Measurements from ENCODE around the gene SEC23IP.
A peak's percentile ranks its signal among the peaks of the same experiment; 100 is the strongest.
"Not testable (repeated sequence)": the region's sequence is repeated elsewhere in the genome, so short reads cannot be mapped to it uniquely, and the experiment has no call there.

Gene SEC23IP

DNA sequence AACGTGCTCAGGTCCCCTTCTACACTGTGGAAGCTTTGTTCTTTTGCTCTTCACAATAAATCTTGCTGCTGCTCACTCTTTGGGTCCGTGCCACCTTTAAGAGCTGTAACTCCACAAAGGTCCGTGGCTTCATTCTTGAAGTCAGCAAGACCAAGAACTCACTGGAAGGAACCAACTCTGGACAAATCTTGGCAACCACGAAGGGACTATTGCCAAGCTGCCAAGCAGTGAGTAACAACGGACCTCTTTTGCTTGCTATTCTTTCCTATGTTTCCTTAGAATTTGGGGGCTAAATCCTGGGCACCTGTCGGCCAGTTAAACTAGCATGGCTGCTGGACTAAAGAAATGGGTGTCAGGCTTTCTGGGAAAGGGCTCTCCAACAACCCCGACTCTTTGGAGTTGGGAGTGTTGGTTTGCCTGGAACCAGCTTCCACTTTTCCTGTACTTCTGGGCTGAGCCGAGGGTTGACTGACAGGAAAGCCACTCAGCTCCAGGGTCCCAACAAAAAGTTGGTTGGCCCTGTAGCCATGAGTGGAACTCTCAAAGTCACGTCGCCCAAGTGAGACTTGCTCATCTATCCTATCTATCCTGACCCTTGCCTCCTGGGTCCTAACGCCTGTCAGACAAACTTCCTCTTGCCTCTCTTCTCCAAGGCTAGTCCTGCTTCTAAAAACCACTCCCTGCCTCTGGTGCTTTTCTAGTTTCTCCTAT lies 8.5 kb upstream of the SEC23IP start:
- not testable (repeated sequence) for DNase-seq (ENCODE audit: low read depth)

DNA sequence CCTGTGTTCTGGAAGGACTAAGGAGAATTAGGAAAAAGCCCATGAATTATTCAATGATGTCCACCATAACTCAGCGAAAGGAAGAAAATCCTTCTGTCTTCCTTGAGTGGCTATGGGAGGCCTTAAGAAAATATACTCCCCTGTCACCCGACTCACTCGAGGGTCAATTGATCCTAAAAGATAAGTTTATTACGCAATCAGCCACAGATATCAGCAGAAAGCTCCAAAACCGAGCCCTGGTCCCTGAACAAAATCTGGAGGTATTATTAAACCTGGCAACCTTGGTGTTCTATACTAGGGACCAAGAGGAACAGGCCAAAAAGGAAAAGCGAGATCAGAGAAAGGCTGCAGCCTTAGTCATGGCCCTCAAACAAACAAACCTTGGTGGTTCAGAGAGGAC lies 6.5 kb upstream of the SEC23IP start:
- DNase-seq (ENCODE audit: low read depth) = not testable (repeated sequence)

DNA sequence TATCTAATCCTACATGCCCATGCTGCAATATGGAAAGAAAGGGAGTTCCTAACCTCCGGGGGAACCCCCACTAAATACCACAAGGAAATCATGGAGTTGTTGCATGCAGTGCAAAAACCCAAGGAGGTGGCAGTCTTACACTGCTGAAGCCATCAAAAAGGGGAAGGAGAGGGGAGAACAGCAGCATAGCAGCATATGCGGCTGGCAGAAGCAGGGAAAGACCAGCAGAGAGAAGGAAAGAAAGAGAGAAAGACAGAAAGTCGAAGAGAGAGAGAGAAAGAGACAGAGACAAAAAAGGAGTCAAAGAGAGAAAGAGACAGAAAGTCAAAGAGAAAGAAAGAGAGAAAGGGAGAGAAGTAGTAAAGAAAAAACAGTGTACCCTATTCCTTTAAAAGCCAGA lies 3.8 kb upstream of the SEC23IP start:
- DNase-seq (ENCODE audit: low read depth) = not testable (repeated sequence)

DNA sequence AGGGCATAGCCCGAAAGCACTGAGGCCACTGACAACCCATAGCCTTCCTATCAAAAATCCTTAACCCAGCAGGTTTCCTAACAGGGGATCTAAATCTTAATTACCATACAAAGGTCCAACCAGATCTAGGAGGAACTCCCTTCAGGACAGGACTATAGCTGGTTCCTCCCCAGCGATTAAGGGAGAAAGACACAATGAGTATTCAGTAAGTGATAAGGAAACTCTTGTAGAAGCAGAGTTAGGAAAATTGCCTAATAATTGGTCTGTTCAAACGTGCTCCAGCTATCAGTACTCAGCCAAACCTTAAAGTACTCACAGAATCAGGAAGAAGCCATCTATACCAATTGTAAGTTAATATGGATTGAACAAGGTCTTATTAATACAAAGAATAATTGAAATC lies 3.3 kb upstream of the SEC23IP start:
- DNase-seq (ENCODE audit: low read depth) = not testable (repeated sequence)

DNA sequence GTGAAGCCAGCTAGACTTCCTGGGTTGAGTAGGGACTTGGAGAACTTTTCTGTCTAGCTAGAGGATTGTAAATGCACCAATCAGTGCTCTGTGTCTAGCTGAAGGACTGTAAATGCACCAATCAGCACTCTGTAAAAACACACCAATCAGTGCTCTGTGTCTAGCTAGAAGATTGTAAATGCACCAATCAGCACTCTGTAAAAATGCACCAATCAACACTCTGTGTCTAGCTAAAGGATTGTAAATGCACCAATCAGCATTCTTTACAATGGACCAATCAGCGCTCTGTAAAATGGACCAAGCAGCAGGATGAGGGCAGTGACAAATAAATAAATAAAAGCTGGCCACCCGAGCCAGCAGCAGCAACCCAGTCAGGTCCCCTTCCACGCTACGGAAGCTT lies 2.2 kb upstream of the SEC23IP start:
- DNase-seq (ENCODE audit: low read depth) = not testable (repeated sequence)

GRCh38 chr10:119891849-119892187 lies 712 bp upstream of the SEC23IP start:
- DNase-seq (ENCODE audit: low read depth) = not testable (repeated sequence)

GRCh38 chr10:119893074-119893473 lies 544 bp downstream of the SEC23IP start:
- peak; percentile 20 for DNase-seq (ENCODE audit: low read depth)

DNA sequence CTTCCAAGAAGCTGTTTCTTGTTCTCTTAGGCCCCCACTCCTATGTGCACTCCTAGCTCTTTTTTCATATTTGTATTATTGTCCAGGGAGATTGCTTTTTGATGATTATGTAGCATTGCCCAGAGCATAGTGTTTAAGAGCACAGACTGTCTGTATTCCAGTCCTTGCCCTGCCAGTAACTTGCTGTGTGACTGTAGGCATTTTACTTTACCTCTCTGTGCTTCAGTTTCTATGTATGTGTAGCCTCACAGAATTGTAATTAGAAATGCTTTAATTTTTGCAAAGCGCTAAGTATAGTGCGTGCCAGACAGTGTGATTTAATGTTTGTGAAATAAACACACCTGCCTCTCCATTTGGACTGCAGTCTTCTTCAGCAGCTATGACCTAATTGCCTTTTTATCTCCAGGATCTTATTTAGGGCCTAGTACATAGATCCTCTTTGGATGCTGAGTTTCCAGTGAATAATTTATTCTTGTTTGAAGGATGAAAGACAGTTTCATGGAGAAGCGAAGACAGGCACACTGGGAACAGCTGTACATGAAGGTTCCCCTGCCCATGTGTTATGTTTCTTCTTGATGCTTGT lies 1.4 kb downstream of the SEC23IP start:
- DNase-seq (ENCODE audit: low read depth) = no peak

DNA sequence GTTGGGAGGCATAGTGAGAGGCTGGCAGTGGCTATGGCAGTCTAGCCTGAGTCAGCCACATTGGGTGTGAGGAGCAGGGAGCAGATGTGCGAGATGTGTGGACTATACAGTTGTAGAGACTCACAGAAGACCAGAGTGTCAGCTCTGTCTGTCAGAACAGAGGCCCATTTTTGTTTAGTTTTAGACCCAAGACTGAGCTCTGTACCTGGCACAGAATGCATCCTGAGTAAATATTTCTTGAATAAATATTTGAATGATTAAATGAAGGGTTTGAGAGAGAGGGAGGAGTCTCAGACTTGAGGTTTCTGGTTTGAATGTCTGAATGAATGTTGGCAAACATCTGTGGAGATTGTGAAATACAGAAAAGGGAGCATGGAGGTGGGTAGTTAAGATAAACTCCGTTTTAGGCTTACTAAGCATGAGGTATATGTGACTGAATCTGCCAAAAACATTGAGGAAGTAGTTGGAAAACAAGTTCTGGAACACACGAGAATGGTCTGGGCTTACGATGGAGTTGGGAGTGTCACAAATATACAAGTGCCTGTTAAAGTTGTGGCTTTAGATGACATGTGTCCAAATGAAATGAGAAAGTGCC lies 3.6 kb downstream of the SEC23IP start:
- peak; percentile 54 for DNase-seq (ENCODE audit: low read depth)

DNA sequence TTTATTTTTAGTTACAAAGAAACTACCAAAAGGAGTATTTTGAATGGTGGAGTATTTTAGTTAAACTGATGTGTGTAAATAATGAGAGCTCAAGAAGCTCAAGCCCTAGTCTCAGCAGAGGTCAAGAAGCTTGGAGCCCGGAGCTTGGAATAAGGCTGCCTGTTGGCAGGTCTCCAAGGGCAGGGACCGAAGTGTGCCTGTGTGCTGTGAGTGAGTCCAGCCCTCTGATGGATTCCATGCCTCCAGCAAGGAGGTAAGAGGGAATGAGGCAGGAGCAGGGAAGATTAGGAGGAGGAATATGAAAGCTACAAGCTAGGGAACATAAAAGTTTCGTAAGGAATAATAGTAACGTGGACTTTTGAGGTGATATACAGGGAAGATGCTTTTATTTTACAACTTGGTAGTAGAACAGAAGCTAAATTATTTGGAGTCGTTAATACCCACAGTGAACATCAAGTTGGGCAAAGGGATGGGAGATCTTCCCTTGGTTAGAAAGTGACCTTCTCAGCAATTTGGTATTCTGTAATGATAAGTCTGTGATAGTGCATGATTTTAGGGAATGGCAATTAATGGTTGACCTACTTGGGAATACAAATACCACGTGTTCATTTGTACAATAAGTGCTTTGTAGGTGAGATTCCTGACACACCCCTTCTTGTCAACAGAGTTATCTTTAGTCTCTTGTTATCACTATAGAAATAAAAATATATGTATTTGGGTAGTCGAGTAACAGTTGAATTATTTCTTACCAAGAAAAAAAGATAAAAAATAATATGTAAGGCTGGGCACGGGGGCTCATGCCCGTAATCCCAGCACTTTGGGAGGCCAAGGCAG lies 4.6 kb downstream of the SEC23IP start:
- no peak for DNase-seq (ENCODE audit: low read depth)

GRCh38 chr10:119898577-119898976 lies 6.0 kb downstream of the SEC23IP start:
- no peak for DNase-seq (ENCODE audit: low read depth)

DNA sequence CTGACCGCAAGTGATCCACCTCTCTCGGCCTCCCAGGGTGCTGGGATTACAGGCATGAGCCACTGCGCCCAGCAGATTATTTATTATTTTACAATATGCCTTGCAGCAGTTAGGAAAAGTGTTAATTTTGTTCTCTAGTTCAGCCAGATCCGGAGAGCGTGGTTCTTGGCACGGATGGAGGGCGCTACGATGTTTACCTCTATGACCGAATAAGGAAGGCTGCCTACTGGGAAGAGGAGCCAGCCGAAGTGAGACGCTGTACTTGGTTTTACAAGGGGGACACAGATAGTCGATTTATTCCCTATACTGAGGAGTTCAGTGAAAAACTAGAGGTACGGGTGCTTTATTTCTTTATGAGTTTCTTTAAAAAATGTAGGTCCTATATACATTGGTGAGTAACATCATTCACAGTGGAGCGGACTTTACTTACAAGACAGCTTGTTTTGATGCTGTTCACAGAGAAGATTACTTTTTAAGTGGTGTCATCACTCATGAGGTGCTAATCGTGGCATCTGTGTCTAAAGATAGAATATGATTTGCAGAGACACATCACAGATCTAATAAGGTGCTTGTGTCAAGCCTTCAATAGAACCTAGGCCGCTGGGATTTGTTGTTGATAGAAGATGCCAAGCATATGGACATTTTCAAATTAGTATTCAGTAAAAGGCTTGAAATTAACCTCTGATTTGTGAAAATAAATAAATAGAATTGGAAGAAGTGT lies 11.6 kb downstream of the SEC23IP start:
- no peak for DNase-seq (ENCODE audit: low read depth)

GRCh38 chr10:119907695-119908094 lies 15.2 kb downstream of the SEC23IP start:
- not testable (repeated sequence) for DNase-seq (ENCODE audit: low read depth)

DNA sequence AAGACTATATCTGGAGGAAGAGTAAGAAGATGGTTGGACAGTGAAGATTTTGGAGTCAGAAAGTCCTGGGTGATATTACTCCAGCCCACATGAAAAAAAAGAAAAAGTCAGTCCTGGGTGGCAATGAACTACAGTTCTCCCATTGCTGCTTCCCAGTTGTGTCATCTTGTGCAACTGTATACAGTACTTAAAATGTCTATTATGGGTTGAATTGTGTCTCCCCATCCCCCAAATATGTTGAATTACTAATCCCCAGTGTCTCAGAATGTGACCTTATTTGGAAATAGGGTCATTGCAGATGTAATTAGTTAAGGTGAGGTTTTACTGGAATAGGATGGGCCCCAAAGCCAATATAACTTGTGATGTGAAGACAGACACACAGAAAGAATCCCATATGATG lies 15.6 kb downstream of the SEC23IP start:
- DNase-seq (ENCODE audit: low read depth) = no peak

- DNase-seq (ENCODE audit: low read depth) = no peak
Observed at GRCh38 chr10:119910689-119911088, 18.2 kb downstream of the SEC23IP start.

- peak; percentile 23 for DNase-seq (ENCODE audit: low read depth)
Observed at GRCh38 chr10:119917777-119918176, 25.2 kb downstream of the SEC23IP start.

GRCh38 chr10:119919271-119919670 lies 26.7 kb downstream of the SEC23IP start:
- DNase-seq (ENCODE audit: low read depth) = no peak

GRCh38 chr10:119919826-119920225 lies 27.3 kb downstream of the SEC23IP start:
- no peak for DNase-seq (ENCODE audit: low read depth)

- DNase-seq (ENCODE audit: low read depth) = no peak
Observed at GRCh38 chr10:119928411-119928810, 35.9 kb downstream of the SEC23IP start.

GRCh38 chr10:119931871-119932270 lies 39.3 kb downstream of the SEC23IP start:
- no peak for DNase-seq (ENCODE audit: low read depth)

DNA sequence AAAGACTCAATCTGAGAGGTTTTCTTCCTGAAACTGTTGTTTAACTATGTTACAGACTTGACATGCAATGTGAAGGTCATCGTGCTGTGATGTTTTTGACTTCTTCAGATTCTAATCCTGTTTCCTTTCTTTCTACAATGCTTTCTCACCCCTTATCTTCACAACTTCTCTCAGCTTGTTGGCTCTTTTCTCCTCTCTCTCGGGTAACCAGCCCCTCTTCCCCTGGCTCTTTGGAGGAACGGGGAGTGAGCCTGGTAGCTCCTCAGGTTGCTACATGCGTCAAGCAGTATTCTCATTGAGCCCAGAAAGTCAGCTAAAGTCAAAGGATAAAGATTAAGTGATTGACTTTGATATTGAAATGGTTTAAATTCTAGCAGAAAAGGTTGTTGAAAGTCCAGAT lies 40.1 kb downstream of the SEC23IP start:
- no peak for DNase-seq (ENCODE audit: low read depth)

DNA sequence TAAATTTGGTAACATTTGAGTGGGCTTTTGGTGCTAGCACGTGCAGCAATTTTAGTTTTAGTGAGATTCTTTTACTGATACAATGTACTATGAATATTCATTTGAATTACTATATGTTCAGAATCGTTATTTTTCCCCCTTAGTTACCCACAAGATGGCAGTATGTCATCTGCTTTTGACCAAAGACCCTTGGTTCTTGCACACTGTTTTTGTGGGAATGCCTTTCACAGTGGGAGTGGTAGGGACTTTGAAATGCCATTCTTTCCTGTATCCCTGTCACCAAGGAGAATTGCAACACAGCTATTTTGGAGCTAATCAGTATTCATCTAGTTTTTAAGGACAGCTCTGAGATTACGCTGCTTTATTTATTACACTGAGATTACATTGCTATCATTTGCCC lies 40.6 kb downstream of the SEC23IP start:
- DNase-seq (ENCODE audit: low read depth) = peak; percentile 21
